HUES64 (cell line): Measurements from ENCODE around the gene PALMD.

ENCODE experiments used
- H3K27ac ChIP-seq: 2 replicates; pipeline ENCODE4 v1.7.0; 2013; ENCODE audit warnings: low read depth, low read length, inconsistent platforms
- H3K27me3 ChIP-seq: 2 replicates; pipeline ENCODE4 v1.6.1; 2013; ENCODE audit warnings: mild to moderate bottlenecking, low read length; ENCODE audit not compliant: insufficient read depth
- H3K36me3 ChIP-seq: 2 replicates; pipeline ENCODE4 v1.6.1; 2013; ENCODE audit warnings: mild to moderate bottlenecking, low read length; ENCODE audit not compliant: insufficient read depth
- H3K4me1 ChIP-seq: 2 replicates; pipeline ENCODE4 v1.6.1; 2013; ENCODE audit warnings: mild to moderate bottlenecking, low read length, moderate library complexity; ENCODE audit not compliant: insufficient read depth
- H3K4me3 ChIP-seq: 2 replicates; pipeline ENCODE4 v1.5.1; 2013; ENCODE audit warnings: mild to moderate bottlenecking, low read length, moderate library complexity
- H3K9ac ChIP-seq: 2 replicates; pipeline ENCODE4 v1.6.1; 2013; ENCODE audit warnings: mild to moderate bottlenecking, low read depth, low read length
- H3K9me3 ChIP-seq: 2 replicates; pipeline ENCODE4 v1.6.1; 2013; ENCODE audit warnings: low read depth, low read length; ENCODE audit not compliant: insufficient read depth
- WGBS: fragments of 150-250, 120-280 bp; methylation state at CpG from one replicate; pipeline ENCODE4 v1.1.7; 2013; ENCODE audit warnings: missing lambda C conversion rate; 5-methylcytosine and 5-hydroxymethylcytosine counted together

The PALMD gene

GRCh38 chr1:99660496-99660895 is 14.6 kb downstream of the PALMD start:
- Histone ChIP-seq H3K9me3 (no peaks in the 10 kb centered on the region), H3K9ac (no peak overlapping the region), H3K27ac (no peak overlapping the region), H3K36me3 (no peaks in the 10 kb centered on the region), H3K27me3 (no peaks in the 10 kb centered on the region), H3K4me1 (peaks cover 9% of the 10 kb centered on the region; the same call in 1 of the 2 replicates), H3K4me3 (no peak overlapping the region)
- WGBS: 97% methylated on average over 2 of the region's 2 CpGs

- Histone ChIP-seq H3K4me3 (no peak overlapping the region), H3K27ac (no peak overlapping the region), H3K9me3 (no peaks in the 10 kb centered on the region), H3K36me3 (no peaks in the 10 kb centered on the region), H3K4me1 (peaks cover 9% of the 10 kb centered on the region; the same call in 1 of the 2 replicates), H3K27me3 (no peaks in the 10 kb centered on the region), H3K9ac (no peak overlapping the region)
- WGBS: 93% methylated on average over 3 of the region's 3 CpGs
Measured at GRCh38 chr1:99661780-99662179, 15.9 kb downstream of the PALMD start.

GRCh38 chr1:99662539-99663080 is 16.7 kb downstream of the PALMD start:
- H3K4me3 ChIP-seq: no peak overlapping the region
- peaks cover 9% of the 10 kb centered on the region; the same call in 1 of the 2 replicates for H3K4me1 ChIP-seq
- H3K9me3 ChIP-seq: no peaks in the 10 kb centered on the region
- H3K27ac ChIP-seq: no peak overlapping the region
- no peaks in the 10 kb centered on the region for H3K27me3 ChIP-seq
- H3K36me3 ChIP-seq: no peaks in the 10 kb centered on the region
- 86% methylated on average over 2 of the region's 3 CpGs for WGBS
- H3K9ac ChIP-seq: no peak overlapping the region

GRCh38 chr1:99663501-99663900 is 17.6 kb downstream of the PALMD start:
- Histone ChIP-seq H3K4me3 (no peak overlapping the region), H3K4me1 (peaks cover 9% of the 10 kb centered on the region; the same call in 1 of the 2 replicates), H3K9me3 (no peaks in the 10 kb centered on the region), H3K9ac (no peak overlapping the region), H3K36me3 (no peaks in the 10 kb centered on the region), H3K27ac (no peak overlapping the region), H3K27me3 (no peaks in the 10 kb centered on the region)
- 89% methylated on average over 2 of the region's 2 CpGs for WGBS

- Histone ChIP-seq H3K27me3 (no peaks in the 10 kb centered on the region), H3K4me1 (peaks cover 9% of the 10 kb centered on the region; the same call in 1 of the 2 replicates), H3K27ac (no peak overlapping the region), H3K4me3 (no peak overlapping the region), H3K9me3 (no peaks in the 10 kb centered on the region), H3K9ac (no peak overlapping the region), H3K36me3 (no peaks in the 10 kb centered on the region)
- no CpG with 5 or more reads among the region's 1 CpG for WGBS
Measured at GRCh38 chr1:99665212-99665611, 19.3 kb downstream of the PALMD start.

- H3K4me1 ChIP-seq: no peaks in the 10 kb centered on the region
- H3K27me3 ChIP-seq: no peaks in the 10 kb centered on the region
- no peak overlapping the region for H3K27ac ChIP-seq
- H3K36me3 ChIP-seq: no peaks in the 10 kb centered on the region
- no peak overlapping the region for H3K9ac ChIP-seq
- H3K9me3 ChIP-seq: no peaks in the 10 kb centered on the region
- no peak overlapping the region for H3K4me3 ChIP-seq
- WGBS: 98% methylated on average over 4 of the region's 4 CpGs
Measured at GRCh38 chr1:99669376-99669775, 23.5 kb downstream of the PALMD start.

- H3K9ac ChIP-seq: no peak overlapping the region
- H3K4me1 ChIP-seq: no peaks in the 10 kb centered on the region
- H3K4me3 ChIP-seq: no peak overlapping the region
- H3K9me3 ChIP-seq: no peaks in the 10 kb centered on the region
- H3K27me3 ChIP-seq: no peaks in the 10 kb centered on the region
- H3K36me3 ChIP-seq: no peaks in the 10 kb centered on the region
- WGBS: 96% methylated on average over 1 of the region's 2 CpGs
- no peak overlapping the region for H3K27ac ChIP-seq
Measured at GRCh38 chr1:99669821-99670220, 23.9 kb downstream of the PALMD start.

- H3K9ac ChIP-seq: no peak overlapping the region
- no peaks in the 10 kb centered on the region for H3K4me1 ChIP-seq
- no peaks in the 10 kb centered on the region for H3K36me3 ChIP-seq
- no peak overlapping the region for H3K27ac ChIP-seq
- WGBS: 96% methylated on average over 1 of the region's 1 CpG
- no peak overlapping the region for H3K4me3 ChIP-seq
- H3K27me3 ChIP-seq: no peaks in the 10 kb centered on the region
- no peaks in the 10 kb centered on the region for H3K9me3 ChIP-seq
Measured at GRCh38 chr1:99670583-99670982, 24.7 kb downstream of the PALMD start.

- H3K4me3 ChIP-seq: no peak overlapping the region
- no peak overlapping the region for H3K27ac ChIP-seq
- WGBS: 89% methylated on average over 4 of the region's 4 CpGs
- no peaks in the 10 kb centered on the region for H3K36me3 ChIP-seq
- no peaks in the 10 kb centered on the region for H3K27me3 ChIP-seq
- no peaks in the 10 kb centered on the region for H3K9me3 ChIP-seq
- no peak overlapping the region for H3K9ac ChIP-seq
- no peaks in the 10 kb centered on the region for H3K4me1 ChIP-seq
Measured at GRCh38 chr1:99672038-99672437, 26.1 kb downstream of the PALMD start.

- H3K9ac ChIP-seq: no peak overlapping the region
- H3K4me3 ChIP-seq: no peak overlapping the region
- no peaks in the 10 kb centered on the region for H3K9me3 ChIP-seq
- no peaks in the 10 kb centered on the region for H3K4me1 ChIP-seq
- WGBS: 95% methylated on average over 5 of the region's 6 CpGs
- H3K27me3 ChIP-seq: no peaks in the 10 kb centered on the region
- H3K27ac ChIP-seq: no peak overlapping the region
- H3K36me3 ChIP-seq: no peaks in the 10 kb centered on the region
Measured at GRCh38 chr1:99672530-99673213, 26.8 kb downstream of the PALMD start.

GRCh38 chr1:99673315-99673714 is 27.4 kb downstream of the PALMD start:
- H3K9ac ChIP-seq: no peak overlapping the region
- H3K4me1 ChIP-seq: no peaks in the 10 kb centered on the region
- H3K9me3 ChIP-seq: no peaks in the 10 kb centered on the region
- no peak overlapping the region for H3K27ac ChIP-seq
- H3K36me3 ChIP-seq: no peaks in the 10 kb centered on the region
- no peaks in the 10 kb centered on the region for H3K27me3 ChIP-seq
- no peak overlapping the region for H3K4me3 ChIP-seq
- WGBS: 94% methylated on average over 3 of the region's 5 CpGs
